AG09309 (cell line): ENCODE data around the gene CARD11.

Source experiments
- DNase-seq: peaks from one replicate; pipeline ENCODE4 v3.0.0-alpha.2; 2010; ENCODE audit warnings: low read depth
- H3K4me3 ChIP-seq: 2 replicates; pipeline ENCODE4 v1.5.1; 2011; ENCODE audit warnings: mild to moderate bottlenecking, low read depth, low read length, moderate library complexity; ENCODE audit not compliant: control insufficient read depth
- CTCF ChIP-seq: IDR thresholded peaks from 2 replicates; pipeline ENCODE4 v1.5.1; 2011; ENCODE audit warnings: mild to moderate bottlenecking, low read depth, low read length, inconsistent platforms; ENCODE audit not compliant: insufficient read depth, control insufficient read depth; ENCODE audit errors: missing control alignments

The CARD11 gene

DNA sequence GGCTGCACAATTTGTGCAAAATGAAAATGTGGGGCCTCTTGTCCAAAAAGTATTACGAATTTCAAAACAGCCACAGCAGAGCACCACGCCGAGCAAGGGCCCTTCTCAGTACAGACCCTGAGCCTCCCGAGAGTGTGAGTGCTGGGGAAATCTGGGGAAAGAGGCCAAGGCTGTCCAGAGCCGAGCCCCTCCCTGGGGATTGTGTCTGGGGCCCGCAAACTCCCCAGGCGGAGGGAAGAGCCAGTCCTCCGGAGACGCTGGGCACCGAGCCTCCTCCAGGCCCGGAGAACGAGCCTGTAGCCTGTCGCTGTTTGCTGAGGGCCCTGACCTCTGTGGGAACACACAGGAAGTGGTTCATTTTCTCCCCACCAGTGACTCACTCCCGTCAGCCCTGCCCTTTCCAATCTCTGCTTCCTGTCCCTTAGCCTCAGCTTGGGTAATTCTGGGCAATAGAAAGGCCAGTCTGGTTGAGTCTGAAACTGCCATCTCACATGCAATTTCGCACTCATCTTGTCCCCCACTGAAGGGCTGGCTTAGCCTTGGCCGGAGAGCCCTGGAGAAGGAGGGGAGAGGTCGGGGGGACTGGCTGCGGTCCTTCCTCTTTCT, 180.1 kb downstream of the CARD11 start:
- DNase-seq = peak; percentile 92
- no peak for TF ChIP-seq CTCF
- H3K4me3 ChIP-seq = peak overlapping the region; percentile 33

DNA sequence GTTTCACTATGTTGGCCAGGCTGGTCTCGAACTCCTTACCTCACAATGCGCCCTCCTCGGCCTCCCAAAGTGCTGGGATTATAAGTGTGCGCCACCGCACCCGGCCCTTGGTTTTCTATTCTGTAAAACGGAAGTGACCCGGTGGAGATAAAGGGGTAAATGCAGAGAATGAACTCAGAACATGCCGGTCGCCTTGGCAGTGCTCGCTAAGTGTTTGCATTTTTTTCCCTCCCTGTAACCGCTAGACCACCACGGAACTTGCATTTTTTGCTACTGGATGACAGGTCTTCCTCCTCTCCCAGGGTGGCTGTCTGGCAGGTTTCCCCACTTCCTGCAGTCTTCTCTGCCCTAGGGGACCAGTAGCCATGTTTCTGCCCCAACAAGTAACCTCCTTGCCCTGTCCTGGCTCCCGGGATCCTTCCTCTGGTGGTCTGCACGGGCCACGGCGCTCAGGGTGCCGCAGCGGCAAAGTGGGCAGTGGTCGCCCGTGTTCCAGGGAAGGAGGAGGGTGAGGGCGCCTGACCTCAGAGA, 180.8 kb downstream of the CARD11 start:
- no peak for TF ChIP-seq CTCF
- H3K4me3 ChIP-seq = no peak overlapping the region
- no peak for DNase-seq

DNA sequence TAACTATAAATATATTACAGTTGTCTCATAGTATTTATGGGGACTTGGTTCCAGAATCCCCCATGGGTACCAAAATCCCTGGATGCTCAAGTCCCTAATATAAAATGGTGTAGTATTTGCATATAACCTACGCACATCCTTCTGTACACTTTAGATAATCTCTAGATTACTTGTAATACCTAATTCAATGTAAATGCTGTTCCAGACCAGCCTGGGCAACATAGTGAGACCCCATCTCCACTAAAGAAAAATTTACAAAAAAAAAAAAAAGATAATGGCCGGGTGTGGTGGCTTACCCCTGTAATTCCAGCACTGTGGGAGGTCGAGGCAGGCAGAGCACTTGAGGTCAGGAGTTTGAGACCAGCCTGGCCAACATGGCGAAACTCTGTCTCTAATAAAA, 182.2 kb downstream of the CARD11 start:
- DNase-seq = no peak
- H3K4me3 ChIP-seq = no peak overlapping the region
- no peak for TF ChIP-seq CTCF

GRCh38 chr7:2860627-2861133, 183.0 kb downstream of the CARD11 start:
- TF ChIP-seq CTCF = no peak
- H3K4me3 ChIP-seq = no peak overlapping the region
- no peak for DNase-seq

DNA sequence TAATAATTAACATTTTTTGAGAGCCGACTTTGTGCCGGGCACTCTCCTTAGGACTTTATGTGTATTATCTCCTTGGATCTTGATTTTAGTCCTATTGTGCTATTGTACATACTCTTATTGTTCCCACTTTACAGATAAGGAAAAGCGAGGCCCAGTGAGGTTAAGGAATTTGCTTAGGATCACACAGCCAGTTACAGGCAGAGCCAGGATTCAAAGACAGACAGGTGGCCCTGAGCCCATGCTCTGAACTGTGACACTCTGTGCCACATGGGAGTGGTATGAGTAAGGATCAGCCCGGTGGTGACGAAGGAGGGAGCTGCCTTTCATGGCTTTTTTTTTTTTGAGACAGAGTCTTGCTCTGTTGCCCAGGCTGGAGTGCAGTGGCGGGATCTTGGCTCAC, 183.7 kb downstream of the CARD11 start:
- no peak overlapping the region for H3K4me3 ChIP-seq
- DNase-seq = no peak

DNA sequence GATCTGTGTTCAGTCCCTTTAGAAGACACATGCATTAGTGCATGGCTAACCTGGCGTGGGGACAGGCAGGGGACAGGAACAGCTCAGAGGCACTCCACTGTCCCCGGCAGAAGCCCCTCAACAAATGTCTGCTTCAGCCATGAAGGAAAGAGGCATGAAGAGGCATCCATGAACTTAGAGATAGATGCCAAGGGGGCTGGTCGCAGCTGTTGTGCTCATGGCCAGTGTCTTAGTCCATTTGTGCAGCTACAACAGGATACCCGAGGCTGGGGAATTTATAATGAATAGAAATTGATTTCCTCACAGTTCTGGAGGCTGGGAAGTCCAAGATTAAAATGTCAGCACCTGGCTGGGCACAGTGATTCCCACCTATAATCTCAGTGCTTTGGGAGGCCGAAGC, 185.0 kb downstream of the CARD11 start:
- TF ChIP-seq CTCF = no peak
- no peak for DNase-seq
- H3K4me3 ChIP-seq = no peak overlapping the region

More for the DNA sequence above, 183.7 kb downstream of the CARD11 start:
- TF ChIP-seq CTCF = no peak
